Measurements from ENCODE around the gene DPP3.
"Not testable (repeated sequence)": the region's sequence is repeated elsewhere in the genome, so short reads cannot be mapped to it uniquely, and the experiment has no call there.

Gene DPP3, protein sequence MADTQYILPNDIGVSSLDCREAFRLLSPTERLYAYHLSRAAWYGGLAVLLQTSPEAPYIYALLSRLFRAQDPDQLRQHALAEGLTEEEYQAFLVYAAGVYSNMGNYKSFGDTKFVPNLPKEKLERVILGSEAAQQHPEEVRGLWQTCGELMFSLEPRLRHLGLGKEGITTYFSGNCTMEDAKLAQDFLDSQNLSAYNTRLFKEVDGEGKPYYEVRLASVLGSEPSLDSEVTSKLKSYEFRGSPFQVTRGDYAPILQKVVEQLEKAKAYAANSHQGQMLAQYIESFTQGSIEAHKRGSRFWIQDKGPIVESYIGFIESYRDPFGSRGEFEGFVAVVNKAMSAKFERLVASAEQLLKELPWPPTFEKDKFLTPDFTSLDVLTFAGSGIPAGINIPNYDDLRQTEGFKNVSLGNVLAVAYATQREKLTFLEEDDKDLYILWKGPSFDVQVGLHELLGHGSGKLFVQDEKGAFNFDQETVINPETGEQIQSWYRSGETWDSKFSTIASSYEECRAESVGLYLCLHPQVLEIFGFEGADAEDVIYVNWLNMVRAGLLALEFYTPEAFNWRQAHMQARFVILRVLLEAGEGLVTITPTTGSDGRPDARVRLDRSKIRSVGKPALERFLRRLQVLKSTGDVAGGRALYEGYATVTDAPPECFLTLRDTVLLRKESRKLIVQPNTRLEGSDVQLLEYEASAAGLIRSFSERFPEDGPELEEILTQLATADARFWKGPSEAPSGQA

DNA sequence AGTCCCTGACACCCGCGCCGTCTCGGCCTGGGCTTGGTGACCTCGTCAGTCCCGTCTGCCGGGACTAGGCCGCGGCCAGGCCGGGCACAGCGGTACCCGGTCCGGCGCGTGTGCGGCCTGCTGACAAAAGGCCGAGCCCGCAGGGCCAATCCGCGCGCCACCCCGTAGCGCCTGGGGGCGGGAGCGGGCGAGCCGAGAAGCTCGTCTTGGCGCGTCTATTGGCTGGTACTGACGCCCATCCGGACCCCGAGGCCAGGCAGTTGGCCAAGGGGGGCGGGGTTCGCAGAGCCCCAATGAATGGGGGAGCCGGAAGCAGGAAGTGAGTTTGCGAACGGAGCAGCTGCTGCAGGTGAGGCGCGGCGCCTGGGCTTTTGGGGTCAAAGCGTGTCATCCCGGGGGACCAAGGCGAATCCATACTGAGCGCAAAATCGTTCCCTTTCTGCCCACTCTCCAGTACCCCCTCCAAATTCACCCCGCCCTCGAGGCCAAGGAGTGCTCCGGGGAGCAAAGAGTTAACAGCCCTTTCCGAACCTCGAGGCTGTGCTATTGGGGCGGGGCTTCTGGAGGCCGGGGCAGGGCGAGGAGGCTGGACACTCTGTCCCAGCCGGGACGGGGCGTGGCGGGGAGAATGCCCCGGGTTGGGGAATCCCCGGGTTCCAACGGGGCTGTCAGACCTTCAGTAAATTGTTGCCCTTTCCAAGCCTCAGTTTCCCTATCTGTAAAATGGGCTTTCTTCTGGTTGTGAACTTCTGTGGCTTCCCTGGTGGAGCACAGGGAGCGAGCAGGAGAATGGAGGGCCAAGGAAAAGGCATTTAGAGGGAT lies at the start of gene DPP3:
TSS of gene DPP3 (plus strand) at position 318 of the 822 bp plus-strand sequence. CDS start 1,767 bp downstream, outside the sequence.
- H3K9me3 Mint-ChIP-seq, result no peaks in the 10 kb centered on the region
- ATAC-seq, result peak; percentile 96
- no peaks in the 10 kb centered on the region for H3K27me3 Mint-ChIP-seq
- peak within 1 kb of the TSS; percentile 88 for H3K4me3 Mint-ChIP-seq
- peaks cover 6% of the 10 kb centered on the region for H3K36me3 Mint-ChIP-seq (ENCODE audit: low read depth)
- peak; percentile 97 for DNase-seq
- H3K4me1 Mint-ChIP-seq, result peaks cover 26% of the 10 kb centered on the region
- H3K27ac Mint-ChIP-seq, result peak within 1 kb of the TSS; percentile 84

DNA sequence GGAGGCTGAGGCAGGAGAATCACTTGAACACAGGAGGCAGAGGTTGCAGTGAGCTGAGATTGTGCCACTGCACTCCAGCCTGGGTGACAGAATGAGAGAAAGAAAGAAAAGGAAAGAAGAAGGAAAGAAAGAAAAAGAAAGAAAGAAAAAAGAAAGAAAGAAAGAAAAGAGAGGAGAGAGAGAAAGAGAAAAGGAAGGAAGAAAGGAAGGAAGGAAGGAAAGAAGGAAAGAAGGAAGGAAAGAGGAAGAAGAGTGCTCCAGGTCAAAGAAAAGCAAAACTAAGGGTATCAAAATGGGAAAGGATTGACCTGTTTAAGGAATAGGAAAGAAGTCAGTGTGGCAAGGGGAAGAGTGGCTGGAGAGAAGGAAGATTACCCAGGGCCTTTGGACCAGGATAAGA lies 48.9 kb upstream of the DPP3 start:
- H3K27me3 Mint-ChIP-seq, H3K4me1 Mint-ChIP-seq, H3K4me3 Mint-ChIP-seq, H3K27ac Mint-ChIP-seq, ATAC-seq, DNase-seq, H3K9me3 Mint-ChIP-seq: not testable (repeated sequence)
- H3K36me3 Mint-ChIP-seq (ENCODE audit: low read depth), result peaks cover 24% of the 10 kb centered on the region

DNA sequence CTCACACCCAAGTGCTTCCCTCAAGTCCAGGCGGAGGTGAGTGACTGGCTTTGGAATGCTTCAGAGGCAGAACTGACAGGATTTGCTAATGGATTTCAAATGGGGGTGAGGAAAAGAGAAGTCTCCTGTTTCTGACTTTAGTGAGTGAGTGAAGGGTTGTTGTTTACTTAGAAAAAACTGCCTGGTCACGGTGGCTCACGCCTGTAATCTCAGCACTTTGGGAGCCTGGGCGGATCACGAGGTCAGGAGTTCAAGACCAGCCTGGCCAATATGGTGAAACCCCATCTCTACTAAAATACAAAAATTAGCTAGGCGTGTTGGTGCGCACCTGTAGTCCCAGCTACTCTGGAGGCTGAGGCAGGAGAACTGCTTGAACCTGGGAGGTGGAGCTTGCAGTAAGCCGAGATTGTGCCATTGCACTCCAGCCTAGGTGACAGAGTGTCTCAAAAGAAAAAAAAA lies 48.3 kb upstream of the DPP3 start:
- not testable (repeated sequence) for DNase-seq, H3K4me3 Mint-ChIP-seq, H3K9me3 Mint-ChIP-seq, H3K27ac Mint-ChIP-seq, H3K4me1 Mint-ChIP-seq, ATAC-seq, H3K27me3 Mint-ChIP-seq
- peaks cover 31% of the 10 kb centered on the region for H3K36me3 Mint-ChIP-seq (ENCODE audit: low read depth)

DNA sequence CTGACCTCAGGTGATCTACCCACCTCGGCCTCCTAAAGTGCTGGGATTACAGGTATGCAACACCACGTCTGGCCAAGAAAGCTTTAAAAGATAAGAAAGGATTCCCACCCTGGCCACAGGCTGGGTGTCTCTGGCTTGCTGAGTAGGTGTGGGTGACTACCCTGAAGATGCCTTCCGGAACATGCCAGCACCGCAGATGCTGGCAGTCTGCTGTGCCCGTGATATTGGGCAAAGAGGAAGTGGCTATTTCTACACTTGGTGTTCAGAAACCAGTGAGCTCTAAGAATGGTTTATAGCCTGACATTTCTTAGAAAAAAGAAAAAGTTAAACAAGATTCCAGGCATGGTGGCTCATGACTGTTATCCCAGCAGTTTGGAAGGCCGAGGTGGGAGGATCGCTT lies 47.6 kb upstream of the DPP3 start:
- ATAC-seq (no peak), DNase-seq (no peak)
- Mint-ChIP-seq H3K4me1 (peaks cover 7% of the 10 kb centered on the region), H3K4me3 (no peak overlapping the region), H3K36me3 (ENCODE audit: low read depth) (peaks cover 34% of the 10 kb centered on the region), H3K27ac (no peak overlapping the region), H3K27me3 (no peaks in the 10 kb centered on the region), H3K9me3 (no peaks in the 10 kb centered on the region)

DNA sequence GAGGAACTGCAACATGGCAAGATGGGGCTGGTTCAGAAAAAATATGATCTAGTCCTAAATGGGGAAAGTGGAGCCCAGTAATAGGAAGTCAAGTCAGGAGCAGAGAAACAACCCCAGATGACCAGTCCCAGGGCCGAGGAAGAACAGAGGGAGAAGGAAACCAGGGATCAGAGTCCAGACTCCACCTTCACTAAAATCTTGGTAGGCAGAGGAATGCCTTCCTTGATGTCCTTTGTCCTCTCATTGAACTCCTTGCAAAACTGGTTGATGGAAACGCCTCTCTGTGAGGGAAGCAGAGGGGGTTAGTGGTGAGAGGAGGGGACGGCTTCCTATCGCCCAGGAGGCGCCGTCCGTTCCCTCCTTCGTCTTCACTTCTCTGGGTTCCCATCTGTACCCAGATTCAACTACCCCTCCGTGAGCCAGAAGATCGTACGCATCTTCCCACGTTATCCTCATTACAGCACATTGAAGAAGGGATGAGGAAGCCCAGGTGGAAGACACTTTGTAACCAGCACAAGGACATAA lies 42.2 kb upstream of the DPP3 start:
- peak overlapping the region; percentile 98 for H3K27ac Mint-ChIP-seq

DNA sequence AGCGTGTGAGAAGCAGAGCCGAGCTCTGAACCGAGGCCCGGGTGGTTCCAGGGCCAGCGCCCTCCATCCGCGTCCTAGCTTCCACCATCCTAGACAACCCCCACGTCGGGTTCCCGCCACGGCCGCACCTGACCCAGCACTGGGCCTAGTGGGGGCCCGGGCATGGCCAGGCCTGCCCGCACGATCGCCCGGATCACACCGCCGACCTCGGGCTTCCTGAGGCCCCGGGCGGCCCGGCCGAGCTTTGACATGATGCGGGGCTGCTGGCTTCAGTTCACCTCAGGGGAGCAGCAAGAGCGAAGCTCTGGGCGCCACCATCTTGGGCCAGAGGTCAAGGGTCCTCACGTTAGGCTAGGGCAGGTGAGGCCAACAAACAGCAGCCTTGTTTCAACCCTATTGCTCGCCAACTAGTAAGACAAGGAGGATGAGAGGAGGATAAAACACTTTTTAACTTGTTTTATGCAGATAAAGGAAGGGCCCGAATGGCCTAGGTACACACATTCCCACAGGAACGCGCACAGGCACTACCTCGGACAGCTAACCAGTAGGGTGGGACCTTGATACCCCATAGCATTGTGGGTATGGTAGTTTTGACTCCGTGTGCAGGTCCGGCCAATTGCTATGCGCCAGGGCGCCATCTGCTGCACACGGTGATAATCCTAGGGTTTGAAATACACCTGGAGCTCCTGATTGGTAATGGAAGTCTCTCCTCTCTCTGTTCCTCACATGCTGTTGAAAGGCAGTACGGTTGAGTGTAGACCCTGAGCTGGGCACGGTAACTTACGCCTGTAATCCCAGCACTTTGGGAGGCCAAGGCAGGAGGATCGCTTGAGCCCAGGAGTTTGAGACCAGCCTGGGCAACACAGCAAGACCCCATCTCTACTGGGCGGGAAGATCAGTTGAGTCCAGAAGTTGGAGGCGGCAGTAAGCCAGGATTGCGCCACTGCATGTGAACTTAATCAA lies 41.4 kb upstream of the DPP3 start, which contains the start of gene MRPL11:
TSS of gene MRPL11 (minus strand) at position 345 of the 963 bp plus-strand sequence. CDS start at position 251, 94 bp downstream.
- Mint-ChIP-seq H3K27me3 (peaks cover 2% of the 10 kb centered on the region), H3K27ac (peak within 1 kb of the TSS; percentile 98), H3K4me1 (peaks cover 17% of the 10 kb centered on the region), H3K36me3 (ENCODE audit: low read depth) (peaks cover 34% of the 10 kb centered on the region), H3K9me3 (peaks cover 11% of the 10 kb centered on the region), H3K4me3 (peak within 1 kb of the TSS; percentile 95)
- peak; percentile 90 for DNase-seq
- ATAC-seq, result peak; percentile 98

More for the DNA sequence above, 42.2 kb upstream of the DPP3 start:
- no peak for ATAC-seq
- Mint-ChIP-seq H3K36me3 (ENCODE audit: low read depth) (peaks cover 29% of the 10 kb centered on the region), H3K27me3 (no peaks in the 10 kb centered on the region), H3K4me3 (peak overlapping the region; percentile 95), H3K4me1 (peaks cover 17% of the 10 kb centered on the region), H3K9me3 (peaks cover 4% of the 10 kb centered on the region)
- no peak for DNase-seq

DNA sequence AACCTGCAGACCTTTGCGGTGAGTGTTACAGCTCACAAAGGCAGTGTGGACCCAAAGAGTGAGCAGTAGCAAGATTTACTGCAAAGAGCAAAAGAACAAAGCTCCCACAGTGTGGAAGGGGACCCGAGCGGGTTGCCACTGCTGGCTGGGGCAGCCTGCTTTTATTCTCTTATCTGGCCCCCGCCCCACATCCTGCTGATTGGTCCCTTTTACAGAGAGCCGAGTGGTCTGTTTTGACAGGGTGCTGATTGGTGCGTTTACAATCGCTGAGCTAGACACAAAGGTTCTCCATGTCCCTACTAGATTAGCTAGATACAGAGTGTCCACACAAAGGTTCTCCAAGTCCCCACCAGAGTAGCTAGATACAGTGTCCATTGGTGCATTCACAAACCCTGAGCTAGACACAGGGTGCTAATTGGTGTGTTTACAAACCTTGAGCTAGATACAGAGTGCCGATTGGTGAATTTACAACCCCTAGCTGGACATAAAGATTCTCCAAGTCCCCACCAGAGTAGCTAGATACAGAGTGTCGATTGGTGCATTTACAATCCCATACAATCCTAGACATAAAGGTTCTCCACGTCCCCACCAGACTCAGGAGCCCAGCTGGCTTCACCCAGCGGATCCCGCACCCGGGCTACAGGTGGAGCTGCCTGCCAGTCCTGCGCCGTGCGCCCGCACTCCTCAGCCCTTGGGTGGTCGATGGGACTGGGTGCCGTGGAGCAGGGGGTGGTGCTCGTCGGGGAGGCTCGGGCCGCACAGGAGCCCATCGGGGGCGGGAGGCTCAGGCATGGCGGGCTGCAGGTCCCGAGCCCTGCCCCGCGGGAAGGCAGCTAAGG lies 39.9 kb upstream of the DPP3 start:
- ATAC-seq, H3K27ac Mint-ChIP-seq, DNase-seq, H3K27me3 Mint-ChIP-seq, H3K4me3 Mint-ChIP-seq: not testable (repeated sequence)
- Mint-ChIP-seq H3K36me3 (ENCODE audit: low read depth) (peaks cover 31% of the 10 kb centered on the region), H3K4me1 (peaks cover 17% of the 10 kb centered on the region), H3K9me3 (peaks cover 17% of the 10 kb centered on the region)

DNA sequence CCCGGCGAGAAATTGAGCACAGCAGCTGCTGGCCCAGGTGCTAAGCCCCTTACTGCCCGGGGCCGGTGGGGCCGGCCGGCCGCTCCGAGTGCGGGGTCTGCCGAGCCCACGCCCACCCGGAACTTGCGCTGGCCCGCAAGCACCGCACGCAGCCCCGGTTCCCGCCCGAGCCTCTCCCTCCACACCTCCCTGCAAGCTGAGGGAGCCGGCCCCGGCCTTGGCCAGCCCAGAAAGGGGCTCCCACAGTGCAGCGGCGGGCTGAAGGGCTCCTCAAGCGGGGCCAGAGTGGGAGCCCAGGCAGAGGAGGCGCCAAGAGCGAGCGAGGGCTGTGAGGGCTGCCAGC lies 39.3 kb upstream of the DPP3 start:
- DNase-seq, H3K4me3 Mint-ChIP-seq, H3K27ac Mint-ChIP-seq, ATAC-seq, H3K27me3 Mint-ChIP-seq: not testable (repeated sequence)
- Mint-ChIP-seq H3K4me1 (peaks cover 17% of the 10 kb centered on the region), H3K36me3 (ENCODE audit: low read depth) (peaks cover 28% of the 10 kb centered on the region), H3K9me3 (peaks cover 17% of the 10 kb centered on the region)

DNA sequence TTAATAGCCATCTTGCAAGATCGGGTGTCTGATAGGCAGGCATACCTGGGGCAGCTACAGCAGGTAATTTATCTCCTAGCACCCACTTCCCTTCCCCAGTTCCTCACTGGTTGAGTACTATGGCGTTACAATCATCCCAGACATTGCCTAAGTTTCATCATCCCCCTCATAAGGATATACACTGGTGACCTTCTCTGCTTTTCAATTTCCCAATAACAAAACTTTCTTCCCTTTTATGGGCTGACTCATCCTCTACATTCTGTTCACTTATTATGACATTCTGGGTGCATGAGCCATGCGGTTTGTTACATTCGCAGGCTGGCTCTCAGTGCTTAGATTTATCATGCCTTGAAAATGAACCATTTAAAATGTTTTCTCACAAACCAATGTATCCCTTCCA lies 36.6 kb upstream of the DPP3 start:
- Mint-ChIP-seq H3K4me3 (no peak overlapping the region), H3K4me1 (peaks cover 6% of the 10 kb centered on the region), H3K27me3 (peaks cover 6% of the 10 kb centered on the region), H3K9me3 (peaks cover 17% of the 10 kb centered on the region), H3K36me3 (ENCODE audit: low read depth) (peaks cover 9% of the 10 kb centered on the region), H3K27ac (no peak overlapping the region)
- DNase-seq, result no peak
- no peak for ATAC-seq

DNA sequence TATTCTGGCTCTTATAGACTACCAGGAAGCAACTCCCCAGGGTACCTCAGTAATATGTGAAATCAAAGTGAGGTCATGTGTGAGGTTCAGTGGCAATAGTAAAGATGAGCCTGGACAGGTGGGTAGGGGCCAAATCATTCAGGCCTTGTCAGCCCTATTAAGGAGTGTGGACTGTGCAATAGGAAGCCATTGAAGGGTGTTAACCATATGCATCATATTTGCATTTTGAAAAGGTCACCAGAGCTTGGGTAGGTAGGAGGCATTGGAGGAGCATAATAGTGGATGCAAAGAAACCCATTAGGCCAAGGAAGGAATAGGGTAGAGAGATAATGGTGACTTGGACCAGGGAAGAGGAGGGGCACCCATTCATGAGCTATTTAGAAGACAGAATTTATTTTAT lies 33.2 kb upstream of the DPP3 start:
- DNase-seq (no peak), ATAC-seq (peak; percentile 20)
- peaks cover 15% of the 10 kb centered on the region for H3K27me3 Mint-ChIP-seq
- H3K4me3 Mint-ChIP-seq, result no peak overlapping the region
- H3K9me3 Mint-ChIP-seq, result peaks cover 17% of the 10 kb centered on the region
- peaks cover 9% of the 10 kb centered on the region for H3K36me3 Mint-ChIP-seq (ENCODE audit: low read depth)
- no peaks in the 10 kb centered on the region for H3K4me1 Mint-ChIP-seq
- no peak overlapping the region for H3K27ac Mint-ChIP-seq

DNA sequence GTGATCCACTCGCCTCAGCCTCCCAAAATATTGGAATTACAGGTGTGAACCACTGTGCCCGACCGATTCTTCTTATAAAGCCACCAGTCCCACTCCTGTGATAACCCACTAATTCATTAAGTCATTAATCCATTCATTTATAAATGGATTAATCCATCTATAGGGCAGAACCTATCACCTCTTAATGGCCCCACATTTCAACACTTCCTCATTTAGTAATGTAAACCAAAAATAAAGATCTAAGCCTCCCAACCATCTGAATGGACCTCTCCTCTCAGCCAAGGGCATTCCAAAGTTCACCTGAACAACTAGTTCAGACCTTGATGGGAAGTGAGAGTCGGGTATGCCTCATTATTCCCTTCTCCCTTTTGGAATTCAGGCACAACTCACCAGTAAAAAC lies 31.7 kb upstream of the DPP3 start:
- Mint-ChIP-seq H3K9me3 (peaks cover 8% of the 10 kb centered on the region), H3K27ac (no peak overlapping the region), H3K27me3 (peaks cover 13% of the 10 kb centered on the region), H3K4me1 (no peaks in the 10 kb centered on the region), H3K4me3 (no peak overlapping the region), H3K36me3 (ENCODE audit: low read depth) (peaks cover 4% of the 10 kb centered on the region)
- ATAC-seq, result no peak
- no peak for DNase-seq

DNA sequence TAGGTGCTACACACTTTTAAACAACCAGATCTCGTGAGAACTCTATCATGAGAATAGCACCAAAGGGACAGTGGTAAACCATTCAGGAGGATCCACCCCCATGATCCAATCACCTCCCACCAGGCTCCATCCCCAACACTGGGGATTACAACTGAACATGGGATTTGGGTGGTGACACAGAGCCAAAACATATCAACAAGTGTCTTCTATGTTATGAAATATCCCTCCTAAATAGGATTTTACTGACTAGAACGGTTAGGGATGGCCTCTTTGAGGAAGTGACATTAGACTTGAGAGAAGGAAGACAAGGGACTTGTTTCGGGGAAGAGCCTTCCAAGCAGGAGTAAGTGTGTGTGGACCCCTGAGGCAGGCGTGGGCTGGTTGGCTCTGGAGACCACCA lies 29.7 kb upstream of the DPP3 start:
- ATAC-seq (no peak), DNase-seq (no peak)
- no peaks in the 10 kb centered on the region for H3K9me3 Mint-ChIP-seq
- H3K4me3 Mint-ChIP-seq, result no peak overlapping the region
- peaks cover 16% of the 10 kb centered on the region for H3K4me1 Mint-ChIP-seq
- H3K27me3 Mint-ChIP-seq, result peaks cover 13% of the 10 kb centered on the region
- no peaks in the 10 kb centered on the region for H3K36me3 Mint-ChIP-seq (ENCODE audit: low read depth)
- H3K27ac Mint-ChIP-seq, result no peak overlapping the region

DNA sequence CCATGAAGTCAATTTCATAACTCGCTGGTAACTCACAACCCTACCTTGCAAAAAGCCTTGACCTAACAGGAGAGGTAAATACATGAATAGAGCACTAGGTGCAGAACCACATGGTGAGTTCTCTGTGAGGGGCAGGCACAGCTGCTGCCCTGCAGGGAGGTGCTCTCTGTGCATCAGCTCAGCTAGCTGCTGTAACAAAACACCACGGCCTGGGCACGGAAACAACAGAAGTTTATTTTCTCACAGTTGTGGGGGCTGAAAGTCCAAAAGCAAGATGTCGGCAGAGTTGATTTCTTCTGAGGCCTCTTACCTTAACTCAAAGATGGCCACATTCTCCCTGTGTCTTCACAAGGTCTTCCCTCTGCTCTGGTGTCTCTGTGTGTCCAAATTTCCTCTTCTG lies 28.6 kb upstream of the DPP3 start:
- ATAC-seq (no peak), DNase-seq (no peak)
- H3K27me3 Mint-ChIP-seq, result peaks cover 11% of the 10 kb centered on the region
- H3K4me3 Mint-ChIP-seq, result no peak overlapping the region
- H3K9me3 Mint-ChIP-seq, result no peaks in the 10 kb centered on the region
- H3K4me1 Mint-ChIP-seq, result peaks cover 16% of the 10 kb centered on the region
- H3K27ac Mint-ChIP-seq, result no peak overlapping the region
- H3K36me3 Mint-ChIP-seq (ENCODE audit: low read depth), result no peaks in the 10 kb centered on the region
